ENCODE data around the gene GPR3. TPM values are rescaled to one million over a fixed set of nuclear protein-coding genes. Genes with fewer than 3 reads are reported as not detected.

GPR3 gene
- total and polyA plus RNA-seq, 2 of the 13 experiments (the other 11 are each of a cell fraction or from before 2014, with no cell fraction given): 1.00 to 2.6 TPM

DNA sequence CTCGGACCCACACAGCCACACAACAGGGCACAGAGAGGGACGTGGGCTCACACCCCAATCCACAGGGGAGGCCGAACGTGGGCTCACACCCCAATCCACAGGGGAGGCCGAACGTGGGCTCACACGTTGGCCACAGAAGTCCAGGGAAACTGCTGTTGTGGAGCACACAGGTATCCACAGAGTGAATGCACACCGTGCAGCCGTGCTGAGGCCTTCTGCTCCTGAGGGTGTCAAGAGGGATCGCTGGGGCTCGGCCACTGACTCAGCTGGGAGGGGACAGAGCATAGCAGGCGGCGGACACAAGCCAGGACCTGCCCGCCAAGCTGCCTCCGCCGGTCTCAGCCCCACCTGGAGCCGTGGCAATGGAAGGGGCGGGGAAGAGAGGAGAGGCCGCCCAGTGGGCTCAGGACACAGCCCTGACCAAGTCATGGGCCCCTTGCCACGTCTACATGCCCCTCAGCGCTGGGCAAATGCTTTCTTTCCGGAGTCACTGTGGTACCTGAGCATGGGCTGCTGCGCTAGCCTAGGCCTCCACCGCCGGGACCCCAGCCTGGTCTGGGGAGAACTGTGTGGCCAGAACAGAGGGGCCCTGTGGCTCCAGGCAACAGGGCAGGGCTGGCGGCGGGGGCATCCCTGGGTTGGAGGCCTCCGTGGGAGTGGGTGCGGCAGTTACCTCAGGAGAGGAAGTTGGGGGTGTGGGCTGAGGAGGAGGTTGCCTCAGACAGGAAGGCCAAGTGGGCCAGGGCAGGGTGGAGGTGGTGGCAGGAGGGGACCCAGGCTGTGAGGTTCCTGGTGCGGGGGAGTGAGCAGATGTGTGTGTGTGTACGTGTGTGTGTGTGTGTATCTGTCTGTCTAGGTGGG, 49.4 kb upstream of the GPR3 start (continued):
- TF ChIP-seq, protein P1, sequence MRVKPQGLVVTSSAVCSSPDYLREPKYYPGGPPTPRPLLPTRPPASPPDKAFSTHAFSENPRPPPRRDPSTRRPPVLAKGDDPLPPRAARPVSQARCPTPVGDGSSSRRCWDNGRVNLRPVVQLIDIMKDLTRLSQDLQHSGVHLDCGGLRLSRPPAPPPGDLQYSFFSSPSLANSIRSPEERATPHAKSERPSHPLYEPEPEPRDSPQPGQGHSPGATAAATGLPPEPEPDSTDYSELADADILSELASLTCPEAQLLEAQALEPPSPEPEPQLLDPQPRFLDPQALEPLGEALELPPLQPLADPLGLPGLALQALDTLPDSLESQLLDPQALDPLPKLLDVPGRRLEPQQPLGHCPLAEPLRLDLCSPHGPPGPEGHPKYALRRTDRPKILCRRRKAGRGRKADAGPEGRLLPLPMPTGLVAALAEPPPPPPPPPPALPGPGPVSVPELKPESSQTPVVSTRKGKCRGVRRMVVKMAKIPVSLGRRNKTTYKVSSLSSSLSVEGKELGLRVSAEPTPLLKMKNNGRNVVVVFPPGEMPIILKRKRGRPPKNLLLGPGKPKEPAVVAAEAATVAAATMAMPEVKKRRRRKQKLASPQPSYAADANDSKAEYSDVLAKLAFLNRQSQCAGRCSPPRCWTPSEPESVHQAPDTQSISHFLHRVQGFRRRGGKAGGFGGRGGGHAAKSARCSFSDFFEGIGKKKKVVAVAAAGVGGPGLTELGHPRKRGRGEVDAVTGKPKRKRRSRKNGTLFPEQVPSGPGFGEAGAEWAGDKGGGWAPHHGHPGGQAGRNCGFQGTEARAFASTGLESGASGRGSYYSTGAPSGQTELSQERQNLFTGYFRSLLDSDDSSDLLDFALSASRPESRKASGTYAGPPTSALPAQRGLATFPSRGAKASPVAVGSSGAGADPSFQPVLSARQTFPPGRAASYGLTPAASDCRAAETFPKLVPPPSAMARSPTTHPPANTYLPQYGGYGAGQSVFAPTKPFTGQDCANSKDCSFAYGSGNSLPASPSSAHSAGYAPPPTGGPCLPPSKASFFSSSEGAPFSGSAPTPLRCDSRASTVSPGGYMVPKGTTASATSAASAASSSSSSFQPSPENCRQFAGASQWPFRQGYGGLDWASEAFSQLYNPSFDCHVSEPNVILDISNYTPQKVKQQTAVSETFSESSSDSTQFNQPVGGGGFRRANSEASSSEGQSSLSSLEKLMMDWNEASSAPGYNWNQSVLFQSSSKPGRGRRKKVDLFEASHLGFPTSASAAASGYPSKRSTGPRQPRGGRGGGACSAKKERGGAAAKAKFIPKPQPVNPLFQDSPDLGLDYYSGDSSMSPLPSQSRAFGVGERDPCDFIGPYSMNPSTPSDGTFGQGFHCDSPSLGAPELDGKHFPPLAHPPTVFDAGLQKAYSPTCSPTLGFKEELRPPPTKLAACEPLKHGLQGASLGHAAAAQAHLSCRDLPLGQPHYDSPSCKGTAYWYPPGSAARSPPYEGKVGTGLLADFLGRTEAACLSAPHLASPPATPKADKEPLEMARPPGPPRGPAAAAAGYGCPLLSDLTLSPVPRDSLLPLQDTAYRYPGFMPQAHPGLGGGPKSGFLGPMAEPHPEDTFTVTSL (CRISPR knock-in tag; IDR thresholded peaks at IDR 0.05; ENCODE audit: borderline replicate concordance): no peak
- peak; percentile 30; the same call in 1 of the 2 replicates for TF ChIP-seq SPEN (CRISPR knock-in tag; IDR thresholded peaks at IDR 0.05; ENCODE audit: low read depth)
- TF ChIP-seq RFXAP (CRISPR knock-in tag; IDR thresholded peaks at IDR 0.05; ENCODE audit: borderline replicate concordance): 0 out of 2 replicates have a peak, but pooled peaks have one; percentile 26
- TF ChIP-seq RORA (CRISPR knock-in tag; IDR thresholded peaks at IDR 0.05): no peak
- TF ChIP-seq, protein P2, sequence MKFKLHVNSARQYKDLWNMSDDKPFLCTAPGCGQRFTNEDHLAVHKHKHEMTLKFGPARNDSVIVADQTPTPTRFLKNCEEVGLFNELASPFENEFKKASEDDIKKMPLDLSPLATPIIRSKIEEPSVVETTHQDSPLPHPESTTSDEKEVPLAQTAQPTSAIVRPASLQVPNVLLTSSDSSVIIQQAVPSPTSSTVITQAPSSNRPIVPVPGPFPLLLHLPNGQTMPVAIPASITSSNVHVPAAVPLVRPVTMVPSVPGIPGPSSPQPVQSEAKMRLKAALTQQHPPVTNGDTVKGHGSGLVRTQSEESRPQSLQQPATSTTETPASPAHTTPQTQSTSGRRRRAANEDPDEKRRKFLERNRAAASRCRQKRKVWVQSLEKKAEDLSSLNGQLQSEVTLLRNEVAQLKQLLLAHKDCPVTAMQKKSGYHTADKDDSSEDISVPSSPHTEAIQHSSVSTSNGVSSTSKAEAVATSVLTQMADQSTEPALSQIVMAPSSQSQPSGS (CRISPR knock-in tag; IDR thresholded peaks at IDR 0.05): peak; percentile 43; the same call in 1 of the 2 replicates
- TF ChIP-seq ZNF260 (CRISPR knock-in tag; IDR thresholded peaks at IDR 0.05; ENCODE audit: borderline replicate concordance, low read depth): no peak
- no peak for TF ChIP-seq MED1 (CRISPR knock-in tag; IDR thresholded peaks at IDR 0.05)
- no peak for TF ChIP-seq NR3C1 (CRISPR knock-in tag; IDR thresholded peaks at IDR 0.05)
- TF ChIP-seq ZFP36L1 (CRISPR knock-in tag; IDR thresholded peaks at IDR 0.05): no peak
- no peak for TF ChIP-seq NPAS2 (CRISPR knock-in tag; IDR thresholded peaks at IDR 0.05; ENCODE audit: borderline replicate concordance)
- no peak for TF ChIP-seq FOXP1 (IDR thresholded peaks at IDR 0.05)
- no peak for TF ChIP-seq FOXP1 (CRISPR knock-in tag; IDR thresholded peaks at IDR 0.05)
- no peak for TF ChIP-seq IKZF1 (IDR thresholded peaks at IDR 0.05)
- TF ChIP-seq RXRA (CRISPR knock-in tag; IDR thresholded peaks at IDR 0.05): no peak
- no peak for TF ChIP-seq ZNF614 (CRISPR knock-in tag; IDR thresholded peaks at IDR 0.05; ENCODE audit: borderline replicate concordance)
- TF ChIP-seq GABPB1 (CRISPR knock-in tag; IDR thresholded peaks at IDR 0.05): peak; percentile 56; the same call in 1 of the 2 replicates
- TF ChIP-seq ZNF570 (CRISPR knock-in tag; IDR thresholded peaks at IDR 0.05; ENCODE audit: borderline replicate concordance): no peak
- no peak for TF ChIP-seq CBX5 (CRISPR knock-in tag; IDR thresholded peaks at IDR 0.05; ENCODE audit: borderline replicate concordance)
- no peak for TF ChIP-seq ZNF282 (IDR thresholded peaks at IDR 0.05; ENCODE audit: partially characterized antibody)
- TF ChIP-seq, protein P3, sequence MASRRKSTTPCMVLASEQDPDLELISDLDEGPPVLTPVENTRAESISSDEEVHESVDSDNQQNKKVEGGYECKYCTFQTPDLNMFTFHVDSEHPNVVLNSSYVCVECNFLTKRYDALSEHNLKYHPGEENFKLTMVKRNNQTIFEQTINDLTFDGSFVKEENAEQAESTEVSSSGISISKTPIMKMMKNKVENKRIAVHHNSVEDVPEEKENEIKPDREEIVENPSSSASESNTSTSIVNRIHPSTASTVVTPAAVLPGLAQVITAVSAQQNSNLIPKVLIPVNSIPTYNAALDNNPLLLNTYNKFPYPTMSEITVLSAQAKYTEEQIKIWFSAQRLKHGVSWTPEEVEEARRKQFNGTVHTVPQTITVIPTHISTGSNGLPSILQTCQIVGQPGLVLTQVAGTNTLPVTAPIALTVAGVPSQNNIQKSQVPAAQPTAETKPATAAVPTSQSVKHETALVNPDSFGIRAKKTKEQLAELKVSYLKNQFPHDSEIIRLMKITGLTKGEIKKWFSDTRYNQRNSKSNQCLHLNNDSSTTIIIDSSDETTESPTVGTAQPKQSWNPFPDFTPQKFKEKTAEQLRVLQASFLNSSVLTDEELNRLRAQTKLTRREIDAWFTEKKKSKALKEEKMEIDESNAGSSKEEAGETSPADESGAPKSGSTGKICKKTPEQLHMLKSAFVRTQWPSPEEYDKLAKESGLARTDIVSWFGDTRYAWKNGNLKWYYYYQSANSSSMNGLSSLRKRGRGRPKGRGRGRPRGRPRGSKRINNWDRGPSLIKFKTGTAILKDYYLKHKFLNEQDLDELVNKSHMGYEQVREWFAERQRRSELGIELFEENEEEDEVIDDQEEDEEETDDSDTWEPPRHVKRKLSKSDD (CRISPR knock-in tag; IDR thresholded peaks at IDR 0.05; ENCODE audit: low read depth): peak; percentile 63; the same call in 1 of the 2 replicates
